Measurements from ENCODE around the gene MED12L. TPM values are rescaled to one million over a fixed set of nuclear protein-coding genes. Genes with fewer than 3 reads are reported as not detected.

MED12L gene
- polyA plus RNA-seq, 1 of the 3 experiments (the other 2 are of a cell fraction) = 0.03 TPM

DNA sequence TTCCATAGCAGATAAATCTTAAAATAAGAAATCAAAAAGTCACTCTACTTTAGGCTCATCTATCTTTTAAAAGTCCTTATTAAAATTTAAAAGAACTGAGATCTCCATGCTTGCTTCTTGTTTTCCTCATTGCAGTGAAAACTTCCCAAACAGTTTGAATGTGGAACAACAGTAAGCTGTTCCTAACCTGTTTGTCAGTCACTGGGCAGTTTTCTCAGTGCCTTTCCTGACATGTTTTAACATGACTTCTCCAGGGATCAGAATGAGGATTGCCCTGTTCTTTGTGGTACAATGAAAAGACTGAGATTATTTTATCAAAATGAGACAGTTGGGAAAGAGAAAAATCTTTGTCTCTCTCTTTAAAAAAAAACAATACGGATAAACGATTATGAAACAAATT lies 230.4 kb downstream of the MED12L start:
- H3F3A ChIP-seq (replicated peaks; ENCODE audit: insufficient read depth) = no peaks in the 10 kb centered on the region
- H2AFZ ChIP-seq (ENCODE audit: low read depth) = no peak overlapping the region
- no peak overlapping the region for H3K4me2 ChIP-seq
- POLR2A ChIA-PET = no interaction called here
- H3K4me3 ChIP-seq (ENCODE audit: low read depth in 2 of 2, low read length in 1 of 2) = no peak overlapping the region
- peaks cover 0 to 26% of the 10 kb centered on the region in 2 experiments; a peak in 3 of 4 replicates for H3K4me1 ChIP-seq (ENCODE audit: control insufficient read depth in 1 of 2, insufficient read depth in 2 of 2, low read depth in 1 of 2, low read length in 1 of 2)
- no peaks in the 10 kb centered on the region; the same call in 1 of the 2 replicates for H3K9me3 ChIP-seq
- no peaks in the 10 kb centered on the region for H3K36me3 ChIP-seq (replicated peaks in 1 of 2; ENCODE audit: control insufficient read depth in 1 of 2, insufficient read depth in 2 of 2, low read length in 1 of 2)
- H3K9ac ChIP-seq = no peak overlapping the region
- DNase-seq = no peak
- no peaks in the 10 kb centered on the region for H4K20me1 ChIP-seq (ENCODE audit: insufficient read depth)
- no peak for TF ChIP-seq TEAD4 (IDR thresholded peaks at IDR 0.05; ENCODE audit: borderline replicate concordance, insufficient read depth)
- no peak for TF ChIP-seq POLR2AphosphoS5 (IDR thresholded peaks at IDR 0.05; ENCODE audit: low read depth, low read length)
- no peak for TF ChIP-seq FOSL2 (IDR thresholded peaks at IDR 0.05; ENCODE audit: borderline replicate concordance, low read depth)
- CTCF ChIA-PET = interaction anchor here (0.9 to 1.7 kb wide), 2 partner anchors 10 to 148 kb away, joined by 3 to 7 read pairs; no protein-coding TSS in a partner anchor
- H3K9me2 ChIP-seq = no peaks in the 10 kb centered on the region
- no peaks in the 10 kb centered on the region for H3K27me3 ChIP-seq (ENCODE audit: insufficient read depth)
- WGBS (ENCODE audit: low lambda C conversion rate) = 87% methylated on average over 2 of the region's 2 CpGs
- H3K79me2 ChIP-seq (ENCODE audit: insufficient read depth) = no peaks in the 10 kb centered on the region
- peak overlapping the region; percentile 38 to 39; a peak in 1 of 4 replicates for H3K27ac ChIP-seq (ENCODE audit: low read depth in 2 of 2, low read length in 1 of 2)

DNA sequence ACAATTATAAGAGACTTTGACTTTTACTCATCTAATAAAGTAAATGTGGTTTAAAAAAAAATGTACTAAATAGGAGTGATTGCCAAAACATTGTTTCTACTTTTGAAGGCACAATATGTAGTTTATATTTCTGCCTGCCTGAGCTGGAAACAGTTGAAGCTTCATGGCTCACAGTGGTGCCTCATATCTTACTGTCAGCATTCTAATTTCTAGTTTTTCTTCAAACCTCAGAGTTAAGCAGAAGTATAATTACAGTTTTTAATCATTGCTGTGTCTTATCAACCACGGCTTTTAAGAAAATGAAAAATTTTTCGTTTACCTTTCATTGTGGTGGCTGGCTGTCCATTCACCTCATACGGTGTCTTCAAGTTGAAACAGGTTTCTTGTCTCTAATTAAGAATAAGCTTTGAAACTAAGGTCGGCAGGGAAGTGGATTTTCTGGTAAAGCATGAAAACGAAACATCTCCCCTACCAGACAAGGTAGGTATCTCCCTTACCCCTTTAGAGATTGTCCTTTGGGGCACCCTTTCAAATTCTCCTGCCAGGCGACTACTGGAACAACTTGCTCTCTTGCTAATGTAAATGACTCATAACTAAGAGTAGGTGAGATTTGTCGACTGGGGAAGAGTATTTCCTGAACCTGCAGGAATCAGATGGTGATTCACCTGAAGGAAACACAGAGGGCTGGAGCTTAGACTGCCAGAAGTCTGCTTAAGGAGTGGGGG lies 231.0 kb downstream of the MED12L start, which contains the start of gene GPR87:
GPR87 (minus strand) TSS at position 554 of the 725 bp plus-strand sequence. CDS start 16,720 bp downstream, outside the sequence.
- Histone ChIP-seq H3K79me2 (ENCODE audit: insufficient read depth) (no peaks in the 10 kb centered on the region), H3K27me3 (ENCODE audit: insufficient read depth) (no peaks in the 10 kb centered on the region), H4K20me1 (ENCODE audit: insufficient read depth) (no peaks in the 10 kb centered on the region), H3K4me2 (no peak within 1 kb of the TSS), H3K27ac (ENCODE audit: low read depth in 2 of 2, low read length in 1 of 2) (peak within 1 kb of the TSS; percentile 38 to 39; a peak in 3 of 4 replicates), H2AFZ (ENCODE audit: low read depth) (no peak within 1 kb of the TSS), H3F3A (replicated peaks; ENCODE audit: insufficient read depth) (no peaks in the 10 kb centered on the region), H3K36me3 (replicated peaks in 1 of 2; ENCODE audit: control insufficient read depth in 1 of 2, insufficient read depth in 2 of 2, low read length in 1 of 2) (no peaks in the 10 kb centered on the region), H3K9ac (no peak within 1 kb of the TSS), H3K4me3 (ENCODE audit: low read depth in 2 of 2, low read length in 1 of 2) (no peak within 1 kb of the TSS), H3K9me3 (no peaks in the 10 kb centered on the region; the same call in 1 of the 2 replicates), H3K4me1 (ENCODE audit: control insufficient read depth in 1 of 2, insufficient read depth in 2 of 2, low read depth in 1 of 2, low read length in 1 of 2) (peaks cover 0 to 27% of the 10 kb centered on the region in 2 experiments; a peak in 3 of 4 replicates), H3K9me2 (no peaks in the 10 kb centered on the region)
- WGBS (ENCODE audit: low lambda C conversion rate) = 33% methylated on average over 7 of the region's 7 CpGs
- POLR2A ChIA-PET = no interaction called here
- CTCF ChIA-PET = interaction anchor here (0.9 to 1.7 kb wide), 2 partner anchors 10 to 148 kb away, joined by 3 to 7 read pairs; no protein-coding TSS in a partner anchor
- no peak for DNase-seq
- TF ChIP-seq CHD2 (IDR thresholded peaks at IDR 0.05; ENCODE audit: low read length, partially characterized antibody) (no peak), YY1 (IDR thresholded peaks at IDR 0.05; ENCODE audit: low read depth) (no peak), FOSL2 (IDR thresholded peaks at IDR 0.05; ENCODE audit: borderline replicate concordance, low read depth) (peak; percentile 49; the same call in 1 of the 2 replicates), JUND (IDR thresholded peaks at IDR 0.05) (peak; percentile 31)
- TF ChIP-seq, protein P1, sequence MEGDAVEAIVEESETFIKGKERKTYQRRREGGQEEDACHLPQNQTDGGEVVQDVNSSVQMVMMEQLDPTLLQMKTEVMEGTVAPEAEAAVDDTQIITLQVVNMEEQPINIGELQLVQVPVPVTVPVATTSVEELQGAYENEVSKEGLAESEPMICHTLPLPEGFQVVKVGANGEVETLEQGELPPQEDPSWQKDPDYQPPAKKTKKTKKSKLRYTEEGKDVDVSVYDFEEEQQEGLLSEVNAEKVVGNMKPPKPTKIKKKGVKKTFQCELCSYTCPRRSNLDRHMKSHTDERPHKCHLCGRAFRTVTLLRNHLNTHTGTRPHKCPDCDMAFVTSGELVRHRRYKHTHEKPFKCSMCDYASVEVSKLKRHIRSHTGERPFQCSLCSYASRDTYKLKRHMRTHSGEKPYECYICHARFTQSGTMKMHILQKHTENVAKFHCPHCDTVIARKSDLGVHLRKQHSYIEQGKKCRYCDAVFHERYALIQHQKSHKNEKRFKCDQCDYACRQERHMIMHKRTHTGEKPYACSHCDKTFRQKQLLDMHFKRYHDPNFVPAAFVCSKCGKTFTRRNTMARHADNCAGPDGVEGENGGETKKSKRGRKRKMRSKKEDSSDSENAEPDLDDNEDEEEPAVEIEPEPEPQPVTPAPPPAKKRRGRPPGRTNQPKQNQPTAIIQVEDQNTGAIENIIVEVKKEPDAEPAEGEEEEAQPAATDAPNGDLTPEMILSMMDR (IDR thresholded peaks at IDR 0.05) = no peak

DNA sequence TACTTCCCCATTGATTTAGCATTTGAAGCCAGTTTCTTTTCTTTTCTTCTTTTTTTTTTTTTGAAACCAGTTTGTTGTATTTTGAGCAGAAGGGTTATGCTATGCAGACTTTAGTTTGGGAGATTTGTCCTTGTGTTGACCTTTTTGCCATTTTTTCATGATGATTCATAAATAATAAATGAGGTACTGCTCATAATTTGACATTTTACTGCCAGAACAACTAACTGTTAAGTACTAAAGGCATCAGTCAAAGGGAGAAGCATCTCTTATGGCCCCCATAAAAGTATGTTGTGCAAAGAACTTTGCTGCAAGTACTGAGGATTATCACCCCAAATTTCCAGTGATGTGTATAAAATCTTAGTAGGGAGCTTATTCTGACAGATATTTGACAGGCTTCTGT lies 232.8 kb downstream of the MED12L start:
- H3K27ac ChIP-seq (ENCODE audit: low read depth in 2 of 2, low read length in 1 of 2) = peak overlapping the region; percentile 6 to 57; a peak in 3 of 4 replicates

More for the DNA sequence above, 232.8 kb downstream of the MED12L start:
- Histone ChIP-seq H3F3A (replicated peaks; ENCODE audit: insufficient read depth) (no peaks in the 10 kb centered on the region), H3K4me1 (ENCODE audit: control insufficient read depth in 1 of 2, insufficient read depth in 2 of 2, low read depth in 1 of 2, low read length in 1 of 2) (peaks cover 0 to 27% of the 10 kb centered on the region in 2 experiments; a peak in 3 of 4 replicates), H3K9me3 (no peaks in the 10 kb centered on the region; the same call in 1 of the 2 replicates), H4K20me1 (ENCODE audit: insufficient read depth) (no peaks in the 10 kb centered on the region), H3K79me2 (ENCODE audit: insufficient read depth) (no peaks in the 10 kb centered on the region), H3K4me3 (ENCODE audit: low read depth in 2 of 2, low read length in 1 of 2) (no peak overlapping the region), H2AFZ (ENCODE audit: low read depth) (no peak overlapping the region), H3K9me2 (no peaks in the 10 kb centered on the region), H3K4me2 (no peak overlapping the region), H3K9ac (no peak overlapping the region), H3K27me3 (ENCODE audit: insufficient read depth) (no peaks in the 10 kb centered on the region; the same call in 1 of the 2 replicates), H3K36me3 (replicated peaks in 1 of 2; ENCODE audit: control insufficient read depth in 1 of 2, insufficient read depth in 2 of 2, low read length in 1 of 2) (no peaks in the 10 kb centered on the region)
- TF ChIP-seq TCF12 (IDR thresholded peaks at IDR 0.05) (peak; percentile 64), EZH2phosphoT487 (IDR thresholded peaks at IDR 0.05; ENCODE audit: borderline replicate concordance, low read depth) (no peak), JUND (IDR thresholded peaks at IDR 0.05) (peak; percentile 86), FOSL2 (IDR thresholded peaks at IDR 0.05; ENCODE audit: borderline replicate concordance, low read depth) (peak; percentile 50; the same call in 1 of the 2 replicates), NRF1 (IDR thresholded peaks at IDR 0.05; ENCODE audit: low read depth, low read length) (no peak), TEAD4 (IDR thresholded peaks at IDR 0.05; ENCODE audit: borderline replicate concordance, insufficient read depth) (0 out of 2 replicates have a peak, but pooled peaks have one; percentile 34), EP300 (IDR thresholded peaks at IDR 0.05; ENCODE audit: borderline replicate concordance in 1 of 2, low read depth in 1 of 2, low read length in 1 of 2) (peak in 1 of 2 experiments; percentile 49; a peak in 1 of 4 replicates), RXRA (IDR thresholded peaks at IDR 0.05; ENCODE audit: borderline replicate concordance, low read depth) (peak; percentile 87; the same call in 1 of the 2 replicates), YY1 (IDR thresholded peaks at IDR 0.05; ENCODE audit: low read depth) (no peak), MXI1 (IDR thresholded peaks at IDR 0.05; ENCODE audit: low read depth, low read length) (no peak), FOXJ3 (CRISPR knock-in tag; IDR thresholded peaks at IDR 0.05) (no peak)
- TF ChIP-seq, protein P2, sequence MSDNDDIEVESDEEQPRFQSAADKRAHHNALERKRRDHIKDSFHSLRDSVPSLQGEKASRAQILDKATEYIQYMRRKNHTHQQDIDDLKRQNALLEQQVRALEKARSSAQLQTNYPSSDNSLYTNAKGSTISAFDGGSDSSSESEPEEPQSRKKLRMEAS (IDR thresholded peaks at IDR 0.05; ENCODE audit: low read depth) = no peak
- TF ChIP-seq, protein P3, sequence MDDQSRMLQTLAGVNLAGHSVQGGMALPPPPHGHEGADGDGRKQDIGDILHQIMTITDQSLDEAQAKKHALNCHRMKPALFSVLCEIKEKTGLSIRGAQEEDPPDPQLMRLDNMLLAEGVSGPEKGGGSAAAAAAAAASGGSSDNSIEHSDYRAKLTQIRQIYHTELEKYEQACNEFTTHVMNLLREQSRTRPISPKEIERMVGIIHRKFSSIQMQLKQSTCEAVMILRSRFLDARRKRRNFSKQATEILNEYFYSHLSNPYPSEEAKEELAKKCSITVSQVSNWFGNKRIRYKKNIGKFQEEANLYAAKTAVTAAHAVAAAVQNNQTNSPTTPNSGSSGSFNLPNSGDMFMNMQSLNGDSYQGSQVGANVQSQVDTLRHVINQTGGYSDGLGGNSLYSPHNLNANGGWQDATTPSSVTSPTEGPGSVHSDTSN (IDR thresholded peaks at IDR 0.05) = peak; percentile 86
- DNase-seq = no peak
- ChIA-PET CTCF (interaction anchor here (1.3 kb wide), 1 partner anchor 13 kb away, joined by 4 read pairs; no protein-coding TSS in a partner anchor), POLR2A (no interaction called here)

Measured in SK-N-SH (cell line).